Nephron (organoid): ENCODE data around the gene CDH13.

ENCODE experiments used
- H3K27ac Mint-ChIP-seq, 3 experiments: 2 replicates each; pipeline ENCODE4 v1.8.0; 2020; ENCODE audit warnings: mixed read lengths in 3 of 3, mild to moderate bottlenecking in 2 of 3, moderate library complexity in 1 of 3
- H3K27me3 Mint-ChIP-seq: 2 replicates; pipeline ENCODE4 v1.8.0; 2021; ENCODE audit warnings: low read depth, mild to moderate bottlenecking, moderate library complexity, mixed read lengths
- H3K36me3 Mint-ChIP-seq: 2 replicates; pipeline ENCODE4 v1.8.0; 2020; ENCODE audit warnings: low read depth, mixed read lengths
- H3K4me1 Mint-ChIP-seq: 2 replicates; pipeline ENCODE4 v1.8.0; 2020; ENCODE audit warnings: mixed read lengths
- H3K4me3 Mint-ChIP-seq, 3 experiments: 2 replicates each; pipeline ENCODE4 v1.8.0; 2020; ENCODE audit warnings: mild to moderate bottlenecking in 3 of 3, mixed read lengths in 3 of 3, moderate library complexity in 2 of 3
- H3K9me3 Mint-ChIP-seq: 2 replicates; pipeline ENCODE4 v1.8.0; 2020; ENCODE audit warnings: mixed read lengths
- TF ChIP-seq, protein P1 (sequence below), 3 experiments: fragments of 200-600 bp; sonication (generic); IDR thresholded peaks; one replicate each; pipeline ENCODE4 v1.5.0; 2021; ENCODE audit warnings: antibody characterized with exemption in 3 of 3; ENCODE audit not compliant: unreplicated experiment in 3 of 3

The CDH13 gene

DNA sequence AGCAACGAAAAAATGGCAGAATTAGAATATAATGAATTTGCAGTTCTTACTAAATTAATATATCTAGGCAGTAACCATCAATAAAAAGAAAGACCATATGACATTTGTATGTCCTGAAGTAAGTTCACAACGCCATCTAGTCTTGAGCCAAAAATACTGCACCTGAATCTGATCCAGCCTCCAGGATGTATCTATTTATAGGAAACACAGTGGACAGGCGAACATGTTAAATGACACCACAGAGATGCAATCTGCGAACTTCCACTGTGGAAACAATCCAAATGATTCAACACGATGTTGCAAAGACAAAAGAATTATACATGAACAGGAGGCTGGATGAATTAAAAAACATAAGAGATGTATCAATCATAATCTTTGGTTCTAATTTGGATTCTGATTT, 197.6 kb downstream of the CDH13 start:
- Mint-ChIP-seq H3K9me3 (peaks cover 3% of the 10 kb centered on the region), H3K27ac (no peak overlapping the region), H3K36me3 (no peaks in the 10 kb centered on the region), H3K4me1 (peaks cover 4% of the 10 kb centered on the region), H3K4me3 (no peak overlapping the region), H3K27me3 (peaks cover 3% of the 10 kb centered on the region)
- TF ChIP-seq, protein P1, sequence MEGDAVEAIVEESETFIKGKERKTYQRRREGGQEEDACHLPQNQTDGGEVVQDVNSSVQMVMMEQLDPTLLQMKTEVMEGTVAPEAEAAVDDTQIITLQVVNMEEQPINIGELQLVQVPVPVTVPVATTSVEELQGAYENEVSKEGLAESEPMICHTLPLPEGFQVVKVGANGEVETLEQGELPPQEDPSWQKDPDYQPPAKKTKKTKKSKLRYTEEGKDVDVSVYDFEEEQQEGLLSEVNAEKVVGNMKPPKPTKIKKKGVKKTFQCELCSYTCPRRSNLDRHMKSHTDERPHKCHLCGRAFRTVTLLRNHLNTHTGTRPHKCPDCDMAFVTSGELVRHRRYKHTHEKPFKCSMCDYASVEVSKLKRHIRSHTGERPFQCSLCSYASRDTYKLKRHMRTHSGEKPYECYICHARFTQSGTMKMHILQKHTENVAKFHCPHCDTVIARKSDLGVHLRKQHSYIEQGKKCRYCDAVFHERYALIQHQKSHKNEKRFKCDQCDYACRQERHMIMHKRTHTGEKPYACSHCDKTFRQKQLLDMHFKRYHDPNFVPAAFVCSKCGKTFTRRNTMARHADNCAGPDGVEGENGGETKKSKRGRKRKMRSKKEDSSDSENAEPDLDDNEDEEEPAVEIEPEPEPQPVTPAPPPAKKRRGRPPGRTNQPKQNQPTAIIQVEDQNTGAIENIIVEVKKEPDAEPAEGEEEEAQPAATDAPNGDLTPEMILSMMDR (IDR thresholded peaks at IDR 0.05; ENCODE audit: unreplicated experiment in 3 of 3) = no peak

DNA sequence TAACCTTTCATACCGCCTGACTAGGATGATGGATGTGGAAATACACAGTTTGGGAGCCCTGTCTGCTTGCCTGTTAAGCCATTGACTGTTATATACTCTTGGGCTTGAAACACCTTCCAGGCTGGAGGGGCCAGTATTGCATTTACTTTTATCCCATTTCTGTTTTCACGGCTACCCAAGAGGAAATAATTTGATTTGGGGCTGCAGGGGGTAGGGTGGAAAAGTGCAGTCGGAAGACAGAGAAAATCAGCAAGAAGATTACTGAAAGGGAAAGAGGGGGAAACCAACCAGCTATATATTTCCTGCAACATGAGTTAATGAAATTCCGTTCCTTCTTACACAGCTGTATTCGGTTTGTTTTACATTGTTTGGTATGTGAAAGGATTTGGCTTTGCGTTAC, 202.5 kb downstream of the CDH13 start:
- TF ChIP-seq, protein P1 (IDR thresholded peaks at IDR 0.05; ENCODE audit: unreplicated experiment in 3 of 3) = no peak
- H3K27me3 Mint-ChIP-seq = peaks cover 9% of the 10 kb centered on the region
- H3K9me3 Mint-ChIP-seq = peaks cover 3% of the 10 kb centered on the region
- H3K4me3 Mint-ChIP-seq = no peak overlapping the region
- peaks cover 23% of the 10 kb centered on the region for H3K4me1 Mint-ChIP-seq
- H3K36me3 Mint-ChIP-seq = no peaks in the 10 kb centered on the region
- H3K27ac Mint-ChIP-seq = no peak overlapping the region

DNA sequence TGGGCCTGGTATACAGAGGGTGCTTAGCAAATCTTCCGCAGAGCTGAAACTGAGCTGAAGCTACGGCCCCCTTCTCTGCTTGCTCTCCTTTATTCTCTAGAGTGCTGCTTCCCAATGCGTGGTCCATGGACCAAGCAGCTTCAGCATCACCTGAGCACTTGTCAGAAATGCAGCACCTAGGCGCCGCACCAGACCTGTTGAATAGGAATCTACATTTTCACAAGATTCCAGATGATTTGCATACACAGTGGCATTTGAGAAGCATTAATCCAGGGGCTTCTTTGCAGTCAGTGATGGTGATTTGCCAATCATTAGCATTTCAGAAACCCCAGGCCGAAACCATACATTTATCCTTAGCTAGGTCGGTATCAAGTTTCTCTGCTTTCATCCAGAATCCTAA, 204.2 kb downstream of the CDH13 start:
- TF ChIP-seq, protein P1 (IDR thresholded peaks at IDR 0.05; ENCODE audit: unreplicated experiment in 3 of 3) = no peak
- no peaks in the 10 kb centered on the region for H3K36me3 Mint-ChIP-seq
- no peaks in the 10 kb centered on the region for H3K9me3 Mint-ChIP-seq
- H3K27me3 Mint-ChIP-seq = peaks cover 9% of the 10 kb centered on the region
- no peak overlapping the region for H3K27ac Mint-ChIP-seq
- no peak overlapping the region for H3K4me3 Mint-ChIP-seq
- H3K4me1 Mint-ChIP-seq = peaks cover 36% of the 10 kb centered on the region

DNA sequence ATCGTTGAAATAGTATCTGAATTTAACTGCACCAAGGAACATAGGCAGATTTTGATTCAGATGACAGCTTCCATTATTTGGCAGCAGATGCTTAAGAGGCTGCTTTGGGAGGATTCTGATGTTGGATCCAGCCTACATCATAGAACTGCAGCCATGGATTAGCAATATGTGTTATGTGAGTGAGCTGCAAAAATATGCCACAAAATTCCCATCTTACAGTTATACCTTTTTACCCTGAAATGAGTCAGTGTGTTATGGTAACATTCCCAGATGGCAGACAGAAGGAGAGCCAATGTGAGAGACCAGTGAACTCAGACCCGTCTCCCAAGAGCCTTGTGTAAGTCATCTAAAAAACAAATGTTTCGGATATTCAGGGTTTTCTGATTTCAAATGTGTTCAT, 206.1 kb downstream of the CDH13 start:
- Mint-ChIP-seq H3K4me3 (no peak overlapping the region), H3K36me3 (no peaks in the 10 kb centered on the region), H3K4me1 (peaks cover 36% of the 10 kb centered on the region), H3K27ac (no peak overlapping the region), H3K27me3 (peaks cover 6% of the 10 kb centered on the region), H3K9me3 (no peaks in the 10 kb centered on the region)
- TF ChIP-seq, protein P1 (IDR thresholded peaks at IDR 0.05; ENCODE audit: unreplicated experiment in 3 of 3) = no peak

DNA sequence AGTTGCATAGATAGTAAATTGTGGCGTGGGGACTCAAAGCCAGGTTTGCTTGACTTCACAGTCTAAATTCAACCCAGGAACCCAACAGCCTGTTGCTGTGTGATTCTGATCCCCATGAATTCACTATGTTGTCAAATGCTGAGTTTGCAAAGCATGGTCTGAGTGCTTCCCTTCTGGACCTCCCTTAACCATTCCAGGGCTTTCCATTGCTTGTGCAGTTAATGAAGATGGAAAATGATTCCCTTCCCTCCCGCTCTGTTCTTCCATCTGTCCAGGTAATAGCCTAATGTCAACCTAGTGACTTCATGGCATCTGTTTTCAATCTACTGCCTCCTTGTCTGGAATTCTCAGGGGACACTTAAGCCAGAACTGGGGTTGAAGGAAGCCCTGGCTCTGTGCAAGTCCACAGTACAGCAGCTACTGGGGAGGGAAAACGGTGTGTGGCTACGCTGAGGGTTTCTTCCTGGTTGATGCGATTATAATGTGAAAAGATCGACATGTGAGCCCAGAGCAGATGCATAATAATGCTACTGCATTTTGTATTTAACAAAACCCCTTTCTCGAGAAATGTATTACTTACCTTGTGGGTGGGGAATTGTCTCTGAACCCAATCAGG, 206.7 kb downstream of the CDH13 start:
- peaks cover 6% of the 10 kb centered on the region for H3K27me3 Mint-ChIP-seq
- H3K27ac Mint-ChIP-seq = peak overlapping the region in 1 of 3 experiments; percentile 9
- peaks cover 36% of the 10 kb centered on the region for H3K4me1 Mint-ChIP-seq
- H3K4me3 Mint-ChIP-seq = no peak overlapping the region
- TF ChIP-seq, protein P1 (IDR thresholded peaks at IDR 0.05; ENCODE audit: unreplicated experiment in 3 of 3) = no peak
- H3K36me3 Mint-ChIP-seq = no peaks in the 10 kb centered on the region
- no peaks in the 10 kb centered on the region for H3K9me3 Mint-ChIP-seq

DNA sequence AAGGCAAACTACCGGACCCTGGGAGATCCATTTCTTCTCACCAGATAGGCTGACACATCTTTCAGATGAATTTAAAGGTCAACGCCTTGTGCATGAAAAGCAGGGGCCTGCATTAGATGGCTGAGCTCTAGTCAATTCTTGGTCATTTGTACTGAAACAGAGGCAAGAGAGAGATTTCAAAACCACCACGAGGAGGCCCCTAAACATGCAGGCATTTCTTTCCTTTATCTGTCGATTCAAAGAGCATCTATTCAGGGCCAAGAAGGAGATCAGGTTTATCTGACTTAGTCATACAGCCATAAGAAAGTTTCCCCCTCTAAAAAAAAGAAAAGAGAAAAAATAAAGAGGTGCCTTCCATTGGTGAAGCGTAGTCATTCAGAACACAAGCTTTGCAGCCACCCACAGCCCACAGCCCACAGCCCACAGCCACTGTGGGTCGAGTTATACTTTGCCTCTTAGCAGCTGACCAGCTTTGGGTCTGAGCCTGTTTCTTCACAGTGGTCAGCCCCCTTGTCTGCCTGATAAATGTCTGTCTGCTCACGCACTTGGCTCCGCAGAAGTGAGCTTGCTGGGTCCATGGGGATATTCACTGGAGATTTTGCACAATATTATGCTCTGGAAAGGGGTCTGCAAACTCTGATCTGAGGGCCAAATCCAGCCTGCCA, 207.5 kb downstream of the CDH13 start:
- peaks cover 33% of the 10 kb centered on the region for H3K4me1 Mint-ChIP-seq
- no peak overlapping the region for H3K4me3 Mint-ChIP-seq
- no peaks in the 10 kb centered on the region for H3K9me3 Mint-ChIP-seq
- H3K27me3 Mint-ChIP-seq = peaks cover 6% of the 10 kb centered on the region
- H3K27ac Mint-ChIP-seq = peak overlapping the region in 2 of 3 experiments; percentile 53 to 75
- no peaks in the 10 kb centered on the region for H3K36me3 Mint-ChIP-seq
- TF ChIP-seq, protein P1 (IDR thresholded peaks at IDR 0.05; ENCODE audit: unreplicated experiment in 3 of 3) = no peak
